Measurements from ENCODE around the gene CELSR1.
"Not testable (repeated sequence)": the region's sequence is repeated elsewhere in the genome, so short reads cannot be mapped to it uniquely, and the experiment has no call there.

Gene CELSR1

GRCh38 chr22:46312848-46313247, 224.6 kb downstream of the CELSR1 start:
- not testable (repeated sequence) for DNase-seq

DNA sequence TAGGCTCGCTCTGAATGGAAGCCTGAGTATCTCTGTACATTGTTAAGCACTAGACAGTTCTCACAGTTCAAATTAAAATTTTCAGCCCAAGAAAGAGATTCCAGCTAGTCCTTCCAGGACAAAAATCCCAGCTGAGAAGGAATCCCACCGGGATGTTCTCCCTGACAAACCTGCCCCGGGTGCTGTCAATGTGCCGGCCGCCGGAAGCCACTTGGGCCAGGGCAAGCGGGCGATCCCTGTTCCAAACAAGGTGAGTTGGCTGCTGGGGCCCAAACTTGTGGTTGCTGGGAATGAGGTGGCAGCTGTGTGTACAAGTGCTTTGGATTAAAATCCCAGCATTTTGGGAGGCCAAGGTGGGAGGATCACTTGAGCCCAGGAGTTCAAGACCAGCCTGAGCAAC, 225.4 kb downstream of the CELSR1 start:
- DNase-seq = no peak
